ENCODE data around the gene RASGRF1. TPM values are rescaled to one million over a fixed set of nuclear protein-coding genes. Genes with fewer than 3 reads are reported as not detected.

Gene RASGRF1
- total and polyA plus RNA-seq, 9 of the 15 experiments (the other 6 are each of a cell fraction or from before 2014, with no cell fraction given): 0.03 to 0.58 (median 0.06) TPM; not detected in 1

- TF ChIP-seq HDAC1 (IDR thresholded peaks at IDR 0.05) (peak in 1 of 2 experiments; percentile 54; a peak in 1 of 4 replicates), ZBTB5 (IDR thresholded peaks at IDR 0.05) (no peak), ZBTB33 (CRISPR knock-in tag; IDR thresholded peaks at IDR 0.05) (0 out of 2 replicates have a peak, but pooled peaks have one; percentile 34), ELF2 (CRISPR knock-in tag; IDR thresholded peaks at IDR 0.05) (no peak), NFIC (IDR thresholded peaks at IDR 0.05) (peak; percentile 91), RCOR1 (IDR thresholded peaks at IDR 0.05; ENCODE audit: borderline replicate concordance in 1 of 2, low read depth in 2 of 2, low read length in 2 of 2) (peak in 1 of 2 experiments; percentile 87; a peak in 2 of 4 replicates), CBX3 (IDR thresholded peaks at IDR 0.05; ENCODE audit: borderline replicate concordance in 1 of 2, low read length in 2 of 2) (no peak), ZNF436 (CRISPR knock-in tag; IDR thresholded peaks at IDR 0.05) (no peak), FOXM1 (IDR thresholded peaks at IDR 0.05; ENCODE audit: low read depth) (no peak), FOXM1 (CRISPR knock-in tag; IDR thresholded peaks at IDR 0.05; ENCODE audit: low read depth) (no peak), RFX5 (IDR thresholded peaks at IDR 0.05; ENCODE audit: low read depth, low read length) (no peak), USF1 (CRISPR knock-in tag; IDR thresholded peaks at IDR 0.05) (peak; percentile 70), U2AF1 (optimal IDR thresholded peaks at IDR 0.05; ENCODE audit: low read depth, low read length) (no peak), SREBF2 (CRISPR knock-in tag; IDR thresholded peaks at IDR 0.05) (no peak)
- TF ChIP-seq, protein P1, sequence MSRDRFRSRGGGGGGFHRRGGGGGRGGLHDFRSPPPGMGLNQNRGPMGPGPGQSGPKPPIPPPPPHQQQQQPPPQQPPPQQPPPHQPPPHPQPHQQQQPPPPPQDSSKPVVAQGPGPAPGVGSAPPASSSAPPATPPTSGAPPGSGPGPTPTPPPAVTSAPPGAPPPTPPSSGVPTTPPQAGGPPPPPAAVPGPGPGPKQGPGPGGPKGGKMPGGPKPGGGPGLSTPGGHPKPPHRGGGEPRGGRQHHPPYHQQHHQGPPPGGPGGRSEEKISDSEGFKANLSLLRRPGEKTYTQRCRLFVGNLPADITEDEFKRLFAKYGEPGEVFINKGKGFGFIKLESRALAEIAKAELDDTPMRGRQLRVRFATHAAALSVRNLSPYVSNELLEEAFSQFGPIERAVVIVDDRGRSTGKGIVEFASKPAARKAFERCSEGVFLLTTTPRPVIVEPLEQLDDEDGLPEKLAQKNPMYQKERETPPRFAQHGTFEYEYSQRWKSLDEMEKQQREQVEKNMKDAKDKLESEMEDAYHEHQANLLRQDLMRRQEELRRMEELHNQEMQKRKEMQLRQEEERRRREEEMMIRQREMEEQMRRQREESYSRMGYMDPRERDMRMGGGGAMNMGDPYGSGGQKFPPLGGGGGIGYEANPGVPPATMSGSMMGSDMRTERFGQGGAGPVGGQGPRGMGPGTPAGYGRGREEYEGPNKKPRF (IDR thresholded peaks at IDR 0.05; ENCODE audit: low read depth, low read length): no peak
- TF ChIP-seq, protein P2, sequence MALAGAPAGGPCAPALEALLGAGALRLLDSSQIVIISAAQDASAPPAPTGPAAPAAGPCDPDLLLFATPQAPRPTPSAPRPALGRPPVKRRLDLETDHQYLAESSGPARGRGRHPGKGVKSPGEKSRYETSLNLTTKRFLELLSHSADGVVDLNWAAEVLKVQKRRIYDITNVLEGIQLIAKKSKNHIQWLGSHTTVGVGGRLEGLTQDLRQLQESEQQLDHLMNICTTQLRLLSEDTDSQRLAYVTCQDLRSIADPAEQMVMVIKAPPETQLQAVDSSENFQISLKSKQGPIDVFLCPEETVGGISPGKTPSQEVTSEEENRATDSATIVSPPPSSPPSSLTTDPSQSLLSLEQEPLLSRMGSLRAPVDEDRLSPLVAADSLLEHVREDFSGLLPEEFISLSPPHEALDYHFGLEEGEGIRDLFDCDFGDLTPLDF (CRISPR knock-in tag; IDR thresholded peaks at IDR 0.05): no peak
Observed at GRCh38 chr15:78979456-78980320, 110.9 kb downstream of the RASGRF1 start (continued).
